BE2C (cell line): ENCODE data around the gene NDRG4.
A peak's percentile ranks its signal among the peaks of the same experiment; 100 is the strongest.

ENCODE experiments used
- DNase-seq: peaks from one replicate; pipeline ENCODE4 v3.0.0-alpha.2; 2020
- H3K27me3 ChIP-seq: fragments of 250-450 bp; sonication (Bioruptor Pico); 2 replicates; pipeline ENCODE4 v1.5.1; 2020; ENCODE audit warnings: mild to moderate bottlenecking
- H3K36me3 ChIP-seq: fragments of 250-450 bp; sonication (Bioruptor Pico); 2 replicates; pipeline ENCODE4 v1.5.1; 2020; ENCODE audit warnings: mild to moderate bottlenecking
- H3K4me1 ChIP-seq: fragments of 250-450 bp; sonication (Bioruptor Pico); 2 replicates; pipeline ENCODE4 v1.5.1; 2020
- H3K4me3 ChIP-seq: 2 replicates; pipeline ENCODE4 v1.5.1; 2011; ENCODE audit warnings: low read depth, low read length
- H3K9me3 ChIP-seq: fragments of 250-450 bp; sonication (Bioruptor Pico); 2 replicates; pipeline ENCODE4 v1.5.1; 2020
- TF ChIP-seq, protein P1 (sequence below): IDR thresholded peaks from 2 replicates; pipeline ENCODE4 v1.5.1; 2012; ENCODE audit warnings: mild to moderate bottlenecking, low read depth, low read length

Gene NDRG4

DNA sequence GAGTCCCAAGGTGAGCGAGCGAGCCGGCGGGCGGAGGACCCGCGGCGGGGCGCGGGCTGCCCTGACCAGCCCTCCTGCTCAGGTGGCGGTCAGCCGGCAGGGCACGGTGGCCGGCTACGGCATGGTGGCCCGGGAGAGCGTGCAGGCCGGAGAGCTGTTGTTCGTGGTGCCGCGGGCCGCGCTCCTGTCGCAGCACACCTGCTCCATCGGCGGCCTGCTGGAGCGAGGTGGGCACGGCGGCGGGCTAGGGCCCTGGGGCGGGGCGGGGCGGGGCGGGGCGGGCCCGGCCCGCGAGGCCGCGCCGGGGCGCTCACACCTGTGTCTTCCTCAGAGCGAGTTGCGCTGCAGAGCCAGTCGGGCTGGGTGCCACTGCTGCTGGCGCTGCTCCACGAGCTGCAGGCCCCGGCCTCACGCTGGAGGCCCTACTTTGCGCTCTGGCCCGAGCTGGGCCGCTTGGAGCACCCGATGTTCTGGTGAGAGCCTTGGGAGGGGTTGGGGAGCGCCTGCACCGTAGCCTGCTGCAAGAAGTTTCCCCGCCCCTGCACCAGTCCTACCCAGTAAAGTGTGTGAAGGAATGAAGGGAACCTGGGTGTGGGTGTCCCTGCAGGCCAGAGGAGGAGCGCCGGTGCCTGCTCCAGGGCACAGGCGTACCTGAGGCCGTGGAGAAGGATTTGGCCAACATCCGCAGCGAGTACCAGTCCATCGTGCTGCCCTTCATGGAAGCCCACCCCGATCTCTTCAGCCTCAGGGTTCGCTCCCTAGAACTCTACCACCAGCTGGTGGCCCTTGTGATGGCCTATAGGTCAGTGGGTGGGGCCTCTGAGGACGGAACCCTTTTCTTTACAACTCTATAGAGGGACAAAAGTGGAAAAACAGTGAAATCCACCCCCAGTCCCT, 16.2 kb downstream of the NDRG4 start:
- TF ChIP-seq, protein P1, sequence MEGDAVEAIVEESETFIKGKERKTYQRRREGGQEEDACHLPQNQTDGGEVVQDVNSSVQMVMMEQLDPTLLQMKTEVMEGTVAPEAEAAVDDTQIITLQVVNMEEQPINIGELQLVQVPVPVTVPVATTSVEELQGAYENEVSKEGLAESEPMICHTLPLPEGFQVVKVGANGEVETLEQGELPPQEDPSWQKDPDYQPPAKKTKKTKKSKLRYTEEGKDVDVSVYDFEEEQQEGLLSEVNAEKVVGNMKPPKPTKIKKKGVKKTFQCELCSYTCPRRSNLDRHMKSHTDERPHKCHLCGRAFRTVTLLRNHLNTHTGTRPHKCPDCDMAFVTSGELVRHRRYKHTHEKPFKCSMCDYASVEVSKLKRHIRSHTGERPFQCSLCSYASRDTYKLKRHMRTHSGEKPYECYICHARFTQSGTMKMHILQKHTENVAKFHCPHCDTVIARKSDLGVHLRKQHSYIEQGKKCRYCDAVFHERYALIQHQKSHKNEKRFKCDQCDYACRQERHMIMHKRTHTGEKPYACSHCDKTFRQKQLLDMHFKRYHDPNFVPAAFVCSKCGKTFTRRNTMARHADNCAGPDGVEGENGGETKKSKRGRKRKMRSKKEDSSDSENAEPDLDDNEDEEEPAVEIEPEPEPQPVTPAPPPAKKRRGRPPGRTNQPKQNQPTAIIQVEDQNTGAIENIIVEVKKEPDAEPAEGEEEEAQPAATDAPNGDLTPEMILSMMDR: no peak
- H3K4me1 ChIP-seq: no peaks in the 10 kb centered on the region; the same call in 1 of the 2 replicates
- DNase-seq: peak; percentile 36
- H3K9me3 ChIP-seq: no peaks in the 10 kb centered on the region
- no peaks in the 10 kb centered on the region for H3K27me3 ChIP-seq
- peak overlapping the region; percentile 87 for H3K4me3 ChIP-seq
- peaks cover 49% of the 10 kb centered on the region for H3K36me3 ChIP-seq

DNA sequence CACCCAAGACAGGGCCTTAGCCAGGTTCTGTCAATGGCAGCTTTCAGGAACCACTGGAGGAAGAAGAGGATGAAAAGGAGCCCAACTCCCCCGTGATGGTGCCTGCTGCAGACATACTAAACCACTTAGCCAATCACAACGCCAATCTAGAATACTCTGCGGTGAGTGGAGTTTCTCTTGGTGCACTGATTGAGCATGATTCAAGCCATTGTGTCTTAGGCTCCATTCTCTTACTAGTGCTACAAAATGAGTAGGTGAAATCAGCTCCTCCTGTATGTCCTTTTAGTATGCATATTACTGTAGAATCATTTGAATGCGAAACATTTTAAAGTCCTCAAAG, 16.8 kb downstream of the NDRG4 start:
- no peak for DNase-seq
- Histone ChIP-seq H3K27me3 (no peaks in the 10 kb centered on the region), H3K4me1 (no peaks in the 10 kb centered on the region; the same call in 1 of the 2 replicates), H3K9me3 (no peaks in the 10 kb centered on the region), H3K36me3 (peaks cover 55% of the 10 kb centered on the region), H3K4me3 (peak overlapping the region; percentile 87)
- TF ChIP-seq, protein P1: no peak

DNA sequence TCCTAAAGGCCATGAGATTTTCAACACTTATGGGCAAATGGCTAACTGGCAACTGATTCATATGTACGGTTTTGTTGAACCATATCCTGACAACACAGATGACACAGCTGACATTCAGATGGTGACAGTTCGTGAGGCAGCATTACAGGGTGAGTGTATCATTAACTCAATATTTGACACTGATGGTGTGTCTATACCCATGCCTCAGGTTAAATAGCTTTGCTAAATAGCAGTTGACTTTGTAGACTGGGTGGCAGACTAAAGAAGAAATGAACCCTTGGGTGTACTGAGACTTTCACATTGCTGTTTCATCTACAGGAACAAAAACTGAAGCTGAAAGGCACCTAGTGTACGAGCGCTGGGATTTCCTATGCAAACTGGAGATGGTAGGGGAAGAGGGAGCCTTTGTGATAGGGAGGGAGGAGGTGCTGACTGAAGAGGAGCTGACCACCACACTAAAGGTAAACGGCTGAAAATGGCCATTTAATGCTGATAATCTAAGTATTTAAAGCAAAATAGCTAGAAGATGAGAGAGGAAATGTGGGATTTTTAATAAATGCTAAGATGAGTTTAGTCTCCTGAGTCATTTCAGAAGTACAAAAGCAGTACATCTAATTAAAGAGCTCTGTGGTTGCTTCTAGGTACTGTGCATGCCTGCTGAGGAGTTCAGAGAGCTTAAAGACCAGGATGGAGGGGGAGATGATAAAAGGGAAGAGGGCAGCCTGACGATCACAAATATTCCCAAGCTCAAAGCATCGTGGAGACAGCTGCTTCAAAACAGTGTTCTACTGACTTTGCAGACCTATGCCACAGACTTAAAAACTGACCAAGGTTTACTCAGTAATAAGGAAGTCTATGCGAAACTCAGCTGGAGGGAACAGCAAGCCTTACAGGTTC, 18.4 kb downstream of the NDRG4 start:
- DNase-seq: no peak
- H3K9me3 ChIP-seq: no peaks in the 10 kb centered on the region
- TF ChIP-seq, protein P1: no peak
- H3K27me3 ChIP-seq: no peaks in the 10 kb centered on the region
- no peaks in the 10 kb centered on the region; the same call in 1 of the 2 replicates for H3K4me1 ChIP-seq
- peaks cover 71% of the 10 kb centered on the region for H3K36me3 ChIP-seq
- no peak overlapping the region for H3K4me3 ChIP-seq

DNA sequence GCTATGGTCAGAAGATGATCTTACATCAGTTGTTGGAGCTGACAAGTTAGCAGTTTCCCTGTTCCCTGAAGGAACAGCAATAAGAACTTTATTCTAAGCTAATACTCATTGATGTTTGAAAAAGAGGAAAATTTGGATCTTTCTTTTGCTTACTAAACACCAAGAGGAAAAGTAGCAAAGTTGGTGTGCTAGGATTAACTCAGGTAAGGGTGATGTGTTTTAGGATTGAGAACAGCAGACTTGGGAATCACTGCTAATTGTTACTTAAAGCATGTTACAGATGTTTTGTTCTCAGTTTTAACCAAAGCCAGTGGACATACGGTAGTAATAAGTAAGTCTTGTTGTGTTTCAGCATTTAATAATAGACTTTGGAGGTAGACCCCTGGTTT, 19.0 kb downstream of the NDRG4 start:
- Histone ChIP-seq H3K9me3 (no peaks in the 10 kb centered on the region), H3K4me3 (no peak overlapping the region), H3K4me1 (no peaks in the 10 kb centered on the region; the same call in 1 of the 2 replicates), H3K27me3 (no peaks in the 10 kb centered on the region), H3K36me3 (peaks cover 77% of the 10 kb centered on the region)
- TF ChIP-seq, protein P1: no peak
- DNase-seq: no peak

DNA sequence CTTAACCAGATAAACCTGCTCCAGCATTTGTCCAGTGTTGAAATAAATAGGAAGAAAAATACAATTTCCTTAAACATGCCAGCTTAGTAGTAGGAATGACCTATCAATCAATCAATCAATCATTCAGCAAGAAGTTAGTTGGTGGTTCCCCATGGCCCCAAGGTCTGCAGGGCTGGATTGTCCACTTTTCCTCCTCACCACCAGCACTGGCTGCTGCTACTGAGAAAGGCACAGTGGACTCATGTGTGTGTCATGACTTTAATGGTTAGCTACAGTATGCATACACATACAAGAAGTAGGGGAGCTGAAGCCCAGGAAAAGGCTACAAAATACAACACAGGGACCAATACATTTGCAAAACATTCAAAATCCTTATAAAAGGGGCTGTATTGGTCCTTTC, 19.8 kb downstream of the NDRG4 start:
- peaks cover 83% of the 10 kb centered on the region for H3K36me3 ChIP-seq
- no peaks in the 10 kb centered on the region for H3K9me3 ChIP-seq
- TF ChIP-seq, protein P1: no peak
- H3K4me1 ChIP-seq: no peaks in the 10 kb centered on the region; the same call in 1 of the 2 replicates
- no peak overlapping the region for H3K4me3 ChIP-seq
- no peaks in the 10 kb centered on the region for H3K27me3 ChIP-seq
- DNase-seq: no peak
